A549 (cell line): ENCODE results near the gene GTF2IRD1. TPM values are rescaled to one million over a fixed set of nuclear protein-coding genes. Genes with fewer than 3 reads are reported as not detected.
A peak's percentile ranks its signal among the peaks of the same experiment; 100 is the strongest.

Source experiments
- ATAC-seq, 2 experiments: fragments of 200-7000 bp in 1 of 2; fragments of >200 bp in 1 of 2; cut with Nextera tagmentation in 1 of 2; cut with Tn5 transposase in 1 of 2; 3 replicates each; pipeline versions ENCODE4 v1.8.0 to v1.9.1; 2018 to 2020; ENCODE audit warnings: mild to moderate bottlenecking in 1 of 2, moderate library complexity in 1 of 2
- CTCF ChIA-PET: fragments of 300-600 bp; sonication (Branson Sonifier 250); formaldehyde crosslinking; extraction: SDS; loops from one replicate; lab custom pipeline; 2021; ENCODE audit warnings: antibody characterized with exemption, inconsistent platforms; lab: Yijun Ruan, JAX
- POLR2A ChIA-PET: fragments of 350-600 bp; formaldehyde crosslinking; extraction: SDS; loops from one replicate; lab custom pipeline; 2021; ENCODE audit warnings: antibody characterized with exemption, inconsistent platforms; lab: Yijun Ruan, JAX
- DNase-seq, 2 experiments: peaks; one replicate each; pipeline versions ENCODE4 v3.0.0 to v3.0.0-alpha.2; 2011 to 2016; ENCODE audit warnings: low read depth in 1 of 2, low spot score in 1 of 2
- FAIRE-seq: peaks from 2 replicates; lab custom pipeline; 2011; peaks lifted over from hg19 to GRCh38; lab: Jason Lieb, UNC
- H3K27ac ChIP-seq, 2 experiments: fragments of >200 bp; sonication (Bioruptor Twin); formaldehyde crosslinking; 3 replicates each; pipeline ENCODE4 v1.5.1; 2016 to 2017
- H3K4me1 ChIP-seq: fragments of >200 bp; sonication (Bioruptor Twin); formaldehyde crosslinking; 3 replicates; pipeline ENCODE4 v1.6.1; 2016
- H3K4me2 ChIP-seq: fragments of >200 bp; sonication (Bioruptor Twin); formaldehyde crosslinking; 3 replicates; pipeline ENCODE4 v1.6.1; 2016
- H3K4me3 ChIP-seq: fragments of >200 bp; sonication (Bioruptor Twin); formaldehyde crosslinking; 3 replicates; pipeline ENCODE4 v1.5.1; 2016
- H3K9me3 ChIP-seq: fragments of >200 bp; sonication (Bioruptor Twin); formaldehyde crosslinking; 3 replicates; pipeline ENCODE4 v1.6.1; 2016
- ATOH8 ChIP-seq: fragments of 250-450 bp; sonication (Bioruptor Pico); IDR thresholded peaks from 2 replicates; pipeline ENCODE4 v1.5.0; 2020; ENCODE audit warnings: low read depth, mild to moderate bottlenecking, moderate library complexity
- CBX2 ChIP-seq: fragments of 200-600 bp; sonication (generic); IDR thresholded peaks from 2 replicates; pipeline ENCODE4 v1.6.1; 2016; ENCODE audit warnings: low read depth, mild to moderate bottlenecking, borderline replicate concordance
- CBX8 ChIP-seq: fragments of 200-600 bp; sonication (generic); IDR thresholded peaks from 2 replicates; pipeline ENCODE4 v1.6.1; 2016
- CEBPB ChIP-seq, 2 experiments: fragments of >200 bp in 1 of 2; sonication (Bioruptor Twin) in 1 of 2; formaldehyde crosslinking in 1 of 2; IDR thresholded peaks; 2 replicates each; pipeline ENCODE4 v1.6.1; 2012 to 2016
- CHD4 ChIP-seq: fragments of 200-600 bp; sonication (generic); IDR thresholded peaks from 2 replicates; pipeline ENCODE4 v1.6.1; 2016; ENCODE audit warnings: antibody characterized with exemption, mild to moderate bottlenecking, borderline replicate concordance
- EHMT2 ChIP-seq: fragments of 200-600 bp; sonication (generic); IDR thresholded peaks from 2 replicates; pipeline ENCODE4 v1.6.1; 2016; ENCODE audit warnings: antibody characterized with exemption, low read depth, mild to moderate bottlenecking, moderate library complexity
- EP300 ChIP-seq, 2 experiments: fragments of >200 bp; sonication (Bioruptor Twin); formaldehyde crosslinking; IDR thresholded peaks; 2 replicates in 1 of 2; 3 replicates in 1 of 2; pipeline ENCODE4 v1.6.1; 2016 to 2017
- GATA3 ChIP-seq: IDR thresholded peaks from 2 replicates; pipeline ENCODE4 v1.6.1; 2012; ENCODE audit warnings: borderline replicate concordance
- HDAC2 ChIP-seq: fragments of 200-600 bp; sonication (generic); IDR thresholded peaks from 2 replicates; pipeline ENCODE4 v1.6.1; 2016
- HEYL ChIP-seq: fragments of 250-450 bp; sonication (Bioruptor Pico); IDR thresholded peaks from 2 replicates; pipeline ENCODE4 v1.8.0; 2021; ENCODE audit warnings: mild to moderate bottlenecking, moderate library complexity
- HOXB13 ChIP-seq: fragments of 250-450 bp; sonication (Bioruptor Pico); IDR thresholded peaks from 2 replicates; pipeline ENCODE4 v1.5.0; 2020; ENCODE audit warnings: low read depth, mild to moderate bottlenecking, moderate library complexity
- HOXB5 ChIP-seq: fragments of 250-450 bp; sonication (Bioruptor Pico); IDR thresholded peaks from 2 replicates; pipeline ENCODE4 v1.5.0; 2020; ENCODE audit warnings: mild to moderate bottlenecking, moderate library complexity
- JUNB ChIP-seq: fragments of >200 bp; sonication (Bioruptor Twin); formaldehyde crosslinking; IDR thresholded peaks from 2 replicates; pipeline ENCODE4 v1.6.1; 2016
- KDM5A ChIP-seq: fragments of 200-600 bp; sonication (generic); IDR thresholded peaks from 2 replicates; pipeline ENCODE4 v1.6.1; 2016; ENCODE audit warnings: antibody characterized with exemption, mild to moderate bottlenecking
- MAFK ChIP-seq: fragments of 450-650 bp; IDR thresholded peaks from 2 replicates; pipeline ENCODE4 v1.6.1; 2014; ENCODE audit not compliant: partially characterized antibody
- NFE2L2 ChIP-seq: fragments of 150-350 bp; conservative IDR thresholded peaks from 2 replicates; pipeline ENCODE4 v1.6.1; 2014; ENCODE audit warnings: low read length
- NR3C1 ChIP-seq: fragments of >200 bp; sonication (Bioruptor Twin); formaldehyde crosslinking; IDR thresholded peaks from 3 replicates; pipeline ENCODE4 v1.6.1; 2017
- POLR2A ChIP-seq: IDR thresholded peaks from 2 replicates; pipeline ENCODE4 v1.6.1; 2012; ENCODE audit warnings: mild to moderate bottlenecking, low read length
- POLR2AphosphoS2 ChIP-seq: conservative IDR thresholded peaks from 2 replicates; pipeline ENCODE4 v1.6.1; 2012; ENCODE audit warnings: low read length, improper control_type of control experiment, inconsistent platforms
- RAD21 ChIP-seq, 2 experiments: fragments of >200 bp in 1 of 2; sonication (Bioruptor Twin) in 1 of 2; formaldehyde crosslinking in 1 of 2; IDR thresholded peaks in 1 of 2; conservative IDR thresholded peaks in 1 of 2; 2 replicates in 1 of 2; 3 replicates in 1 of 2; pipeline ENCODE4 v1.6.1; 2012 to 2018; ENCODE audit warnings: inconsistent platforms in 1 of 2
- RARB ChIP-seq: fragments of 250-450 bp; sonication (Bioruptor Pico); IDR thresholded peaks from 2 replicates; pipeline ENCODE4 v1.8.0; 2021; ENCODE audit warnings: mild to moderate bottlenecking, moderate library complexity
- RCOR1 ChIP-seq: fragments of 150-350 bp; IDR thresholded peaks from 2 replicates; pipeline ENCODE4 v1.6.1; 2014; ENCODE audit warnings: antibody characterized with exemption, low read length, low read depth
- RFX5 ChIP-seq: fragments of 450-650 bp; IDR thresholded peaks from 2 replicates; pipeline ENCODE4 v1.7.1; 2014; ENCODE audit warnings: antibody characterized with exemption, mild to moderate bottlenecking, moderate library complexity
- RNF2 ChIP-seq: fragments of 200-600 bp; sonication (generic); IDR thresholded peaks from 2 replicates; pipeline ENCODE4 v1.6.1; 2016; ENCODE audit warnings: low read depth, mild to moderate bottlenecking, antibody characterized with exemption, moderate library complexity, borderline replicate concordance
- SREBF2 ChIP-seq: fragments of 450-650 bp; IDR thresholded peaks from 2 replicates; pipeline ENCODE4 v1.6.1; 2014; ENCODE audit warnings: mild to moderate bottlenecking, moderate library complexity
- TFCP2L1 ChIP-seq: fragments of 250-450 bp; sonication (Bioruptor Pico); IDR thresholded peaks from 2 replicates; pipeline ENCODE4 v1.5.0; 2021; ENCODE audit warnings: mild to moderate bottlenecking
- USF2 ChIP-seq: fragments of 450-650 bp; IDR thresholded peaks from 2 replicates; pipeline ENCODE4 v1.6.1; 2014; ENCODE audit warnings: antibody characterized with exemption
- ZC3H11A ChIP-seq: fragments of 450-650 bp; IDR thresholded peaks from 2 replicates; pipeline ENCODE4 v1.6.1; 2014; ENCODE audit warnings: antibody characterized with exemption, mild to moderate bottlenecking
- ZFP36 ChIP-seq: fragments of 450-650 bp; IDR thresholded peaks from 2 replicates; pipeline ENCODE4 v1.6.1; 2014; ENCODE audit warnings: borderline replicate concordance; ENCODE audit not compliant: partially characterized antibody
- WGBS: methylation state at CpG from one replicate; pipeline ENCODE4 v1.1.6; 2017; ENCODE audit errors: missing lambda C conversion rate; 5-methylcytosine and 5-hydroxymethylcytosine counted together
- polyA plus RNA-seq, 4 experiments: library from polyadenylated mRNA; depleted of rRNA in 3 of 4; stranded (reverse); fragments of >200 nt; fragmentation: RNase III in 1 of 4; extraction: RNeasy Plus Mini Kit Qiagen cat#74134 plus additional on column Dnase treatment in 1 of 4; gene quantifications; 2 replicates in 3 of 4; 3 replicates in 1 of 4; pipeline ENCODE4 v1.2.3, GENCODE V29; 2011 to 2017
- TF ChIP-seq, protein P1 (sequence below): IDR thresholded peaks from 2 replicates; pipeline ENCODE4 v1.6.1; 2012; ENCODE audit warnings: low read depth, borderline replicate concordance

Gene GTF2IRD1
- polyA plus RNA-seq, 2 of the 4 experiments (the other 2 are of a cell fraction): 19.9 to 20.5 TPM

- no peak; a peak in 1 of 6 replicates for ATAC-seq
- Histone ChIP-seq H3K4me2 (no peak overlapping the region), H3K27ac (peak overlapping the region in 1 of 2 experiments; percentile 58; a peak in 3 of 6 replicates), H3K4me1 (peaks cover 11% of the 10 kb centered on the region), H3K4me3 (no peak overlapping the region), H3K9me3 (no peaks in the 10 kb centered on the region)
- 69% methylated on average over 10 of the region's 10 CpGs for WGBS
- FAIRE-seq: no peak
- POLR2A ChIA-PET: no interaction called here
- no peak for DNase-seq
- TF ChIP-seq CBX8 (no peak), GATA3 (no peak), JUNB (no peak), RCOR1 (no peak), HOXB13 (no peak), RFX5 (no peak), CHD4 (no peak), HEYL (CRISPR knock-in tag) (no peak), RNF2 (no peak), RARB (no peak), HDAC2 (no peak)
- CTCF ChIA-PET: interaction anchor here (1.0 to 1.3 kb wide), 3 partner anchors 12 to 94 kb away, joined by 3 to 6 read pairs (median 3); no protein-coding TSS in a partner anchor
These were observed 47.6 kb downstream of the GTF2IRD1 start for GRCh38 chr7:74501298-74501697.

- WGBS: 81% methylated on average over 11 of the region's 14 CpGs
- no peak for TF ChIP-seq RAD21 (conservative IDR thresholded peaks at IDR 0.05 in 1 of 2, IDR thresholded peaks at IDR 0.05 in 1 of 2)
- no peak for TF ChIP-seq CHD4
- TF ChIP-seq ZC3H11A: no peak
- no peak for TF ChIP-seq ZFP36
- TF ChIP-seq NR3C1: no peak
- TF ChIP-seq CBX2: no peak
- TF ChIP-seq, protein P1, sequence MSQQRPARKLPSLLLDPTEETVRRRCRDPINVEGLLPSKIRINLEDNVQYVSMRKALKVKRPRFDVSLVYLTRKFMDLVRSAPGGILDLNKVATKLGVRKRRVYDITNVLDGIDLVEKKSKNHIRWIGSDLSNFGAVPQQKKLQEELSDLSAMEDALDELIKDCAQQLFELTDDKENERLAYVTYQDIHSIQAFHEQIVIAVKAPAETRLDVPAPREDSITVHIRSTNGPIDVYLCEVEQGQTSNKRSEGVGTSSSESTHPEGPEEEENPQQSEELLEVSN: no peak
- TF ChIP-seq SREBF2: no peak
- no peak for TF ChIP-seq NFE2L2
- TF ChIP-seq POLR2A: no peak
- no peak for TF ChIP-seq MAFK
- TF ChIP-seq KDM5A: no peak
- no peaks in the 10 kb centered on the region for H3K9me3 ChIP-seq
- ChIA-PET POLR2A (interaction anchor here (1.1 kb wide), 1 partner anchor 24 kb away, joined by 3 read pairs; no protein-coding TSS in a partner anchor), CTCF (interaction anchor here (1.0 to 2.8 kb wide), 3 partner anchors 53 to 85 kb away, joined by 6 to 10 read pairs (median 10); no protein-coding TSS in a partner anchor)
- peaks cover 11% of the 10 kb centered on the region for H3K4me1 ChIP-seq
- FAIRE-seq: no peak
- ATAC-seq: no peak; a peak in 1 of 6 replicates
- no peak overlapping the region for H3K4me3 ChIP-seq
- peak overlapping the region in 1 of 2 experiments; percentile 58; a peak in 2 of 6 replicates for H3K27ac ChIP-seq
- no peak overlapping the region for H3K4me2 ChIP-seq
- DNase-seq: no peak
These were observed 48.6 kb downstream of the GTF2IRD1 start for GRCh38 chr7:74502216-74502891.

- H3K9me3 ChIP-seq: no peaks in the 10 kb centered on the region
- WGBS: 87% methylated on average over 8 of the region's 8 CpGs
- no peak for DNase-seq
- ChIA-PET CTCF (interaction anchor here (2.3 to 2.8 kb wide), 2 partner anchors 64 to 85 kb away, joined by 10 read pairs; no protein-coding TSS in a partner anchor), POLR2A (interaction anchor here (1.1 kb wide), 1 partner anchor 25 kb away, joined by 3 read pairs; no protein-coding TSS in a partner anchor)
- H3K27ac ChIP-seq: no peak overlapping the region
- no peak overlapping the region for H3K4me2 ChIP-seq
- ATAC-seq: no peak
- no peak overlapping the region for H3K4me3 ChIP-seq
- no peak for TF ChIP-seq HOXB5 (CRISPR knock-in tag)
- no peak for TF ChIP-seq EP300 (IDR thresholded peaks at IDR 0.05)
- TF ChIP-seq JUNB: no peak
- no peak for TF ChIP-seq EHMT2
- no peak for TF ChIP-seq USF2
- TF ChIP-seq CEBPB (IDR thresholded peaks at IDR 0.05): no peak
- TF ChIP-seq NR3C1: no peak
- no peak for TF ChIP-seq POLR2AphosphoS2
- TF ChIP-seq RAD21 (conservative IDR thresholded peaks at IDR 0.05 in 1 of 2, IDR thresholded peaks at IDR 0.05 in 1 of 2): no peak
- no peak for TF ChIP-seq ATOH8 (CRISPR knock-in tag)
- no peak for TF ChIP-seq RFX5
- no peak for TF ChIP-seq TFCP2L1 (CRISPR knock-in tag)
- no peak for TF ChIP-seq ZC3H11A
- H3K4me1 ChIP-seq: peaks cover 11% of the 10 kb centered on the region
- no peak for FAIRE-seq
These were observed 49.4 kb downstream of the GTF2IRD1 start for GRCh38 chr7:74503061-74503460.
